Lung (tissue), 12 donors: ENCODE results near the gene CNTNAP2. TPM values are rescaled to one million over a fixed set of nuclear protein-coding genes. Genes with fewer than 3 reads are reported as not detected.

Source experiments
- ATAC-seq: fragments of 200-7000 bp; cut with Tn5 transposase; one replicate; pipeline ENCODE4 v1.9.1; 2020; ENCODE audit warnings: moderate number of reproducible peaks; ENCODE audit not compliant: insufficient read depth, low FRiP score
- DNase-seq, 3 donors: peaks; one replicate each; pipeline ENCODE4 v3.0.0-alpha.2; 2013 to 2017
- H3K27ac ChIP-seq, 2 donors: one replicate each; pipeline ENCODE4 v1.5.1; 2013; ENCODE audit warnings: mild to moderate bottlenecking in 2 of 2, moderate library complexity in 2 of 2, control low read depth in 1 of 2, inconsistent platforms in 1 of 2, low read depth in 1 of 2, low read length in 1 of 2
- H3K27me3 ChIP-seq, 3 donors: one replicate each; pipeline ENCODE4 v1.5.1; 2013; ENCODE audit warnings: low read length in 2 of 3; ENCODE audit not compliant: control insufficient read depth in 3 of 3, insufficient read depth in 3 of 3
- H3K36me3 ChIP-seq, 4 donors: one replicate each; pipeline ENCODE4 v1.5.1; 2013; ENCODE audit warnings: low read length in 4 of 4, mild to moderate bottlenecking in 1 of 4, moderate library complexity in 1 of 4; ENCODE audit not compliant: control insufficient read depth in 4 of 4, insufficient read depth in 4 of 4
- H3K4me1 ChIP-seq, 5 donors: one replicate each; pipeline ENCODE4 v1.5.1; 2013; ENCODE audit warnings: low read length in 5 of 5, mild to moderate bottlenecking in 2 of 5, moderate library complexity in 1 of 5; ENCODE audit not compliant: control insufficient read depth in 5 of 5, insufficient read depth in 5 of 5
- H3K4me3 ChIP-seq: one replicate; pipeline ENCODE4 v1.5.1; 2013; ENCODE audit warnings: mild to moderate bottlenecking, control low read depth, moderate library complexity
- H3K9ac ChIP-seq, 2 donors: one replicate each; pipeline ENCODE4 v1.5.1; 2013; ENCODE audit warnings: low read length in 2 of 2, control low read depth in 1 of 2; ENCODE audit not compliant: insufficient read depth in 1 of 2
- H3K9me3 ChIP-seq, 4 donors: one replicate each; pipeline ENCODE4 v1.5.1; 2013; ENCODE audit warnings: low read length in 3 of 4, mild to moderate bottlenecking in 1 of 4, moderate library complexity in 1 of 4; ENCODE audit not compliant: control insufficient read depth in 4 of 4, insufficient read depth in 3 of 4
- WGBS, 2 donors: extraction: QIAGEN DNeasy Blood & Tissue Kit; methylation state at CpG; one replicate each; pipeline ENCODE4 v1.1.7; 2013; 5-methylcytosine and 5-hydroxymethylcytosine counted together
- polyA plus RNA-seq, 2 donors: library from polyadenylated mRNA; stranded (reverse); fragments of 200-250 nt; gene quantifications; one replicate each; pipeline ENCODE4 v1.2.1, GENCODE V29; 2013
- total RNA-seq, 2 donors: library from RNA; depleted of rRNA in 1 of 2; stranded (reverse); fragments of >200 nt in 1 of 2; gene quantifications; one replicate each; pipeline ENCODE4 v1.2.1, GENCODE V29; 2014 to 2021
- TF ChIP-seq, protein P1 (sequence below): IDR thresholded peaks from 2 replicates; pipeline ENCODE4 v1.5.1; 2012; ENCODE audit warnings: mild to moderate bottlenecking; ENCODE audit errors: control extremely low read depth, extremely low read depth
- donor health status: control.
- donor health status: control.
- donor health status: Bipolar disorder and iron deficiency.
- donor health status: healthy.
- donor health status: DM: yes; HTN: yes; CAD: no.

Gene CNTNAP2
- total and polyA plus RNA-seq, 4 donors = 0.18 to 45.3 (median 0.52) TPM

DNA sequence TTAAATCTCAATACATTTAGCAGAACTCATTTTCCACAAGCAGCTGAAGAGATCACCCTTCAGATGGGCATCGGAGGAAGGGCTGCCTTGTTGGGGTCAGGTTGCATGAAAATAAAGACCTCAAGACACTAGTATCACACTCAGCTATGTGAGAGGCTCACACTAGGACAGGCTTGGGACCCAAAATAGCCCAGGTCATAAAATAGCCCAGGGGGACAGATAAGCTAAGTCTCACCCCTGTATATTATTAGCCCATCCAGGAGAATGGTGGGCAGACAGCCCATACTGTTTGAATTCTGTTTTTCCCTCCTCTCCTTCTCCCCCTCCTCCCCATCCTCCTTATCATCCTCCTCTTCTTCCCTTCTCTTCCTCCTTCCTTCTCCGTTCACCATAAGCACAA lies 2058.9 kb downstream of the CNTNAP2 start:
- Histone ChIP-seq H3K27me3 (no peaks in the 10 kb centered on the region), H3K9me3 (no peaks in the 10 kb centered on the region), H3K36me3 (no peaks in the 10 kb centered on the region), H3K4me3 (no peak overlapping the region), H3K27ac (no peak overlapping the region), H3K4me1 (no peaks in the 10 kb centered on the region), H3K9ac (no peak overlapping the region)
- ATAC-seq = no peak
- no peak for DNase-seq
- TF ChIP-seq, protein P1, sequence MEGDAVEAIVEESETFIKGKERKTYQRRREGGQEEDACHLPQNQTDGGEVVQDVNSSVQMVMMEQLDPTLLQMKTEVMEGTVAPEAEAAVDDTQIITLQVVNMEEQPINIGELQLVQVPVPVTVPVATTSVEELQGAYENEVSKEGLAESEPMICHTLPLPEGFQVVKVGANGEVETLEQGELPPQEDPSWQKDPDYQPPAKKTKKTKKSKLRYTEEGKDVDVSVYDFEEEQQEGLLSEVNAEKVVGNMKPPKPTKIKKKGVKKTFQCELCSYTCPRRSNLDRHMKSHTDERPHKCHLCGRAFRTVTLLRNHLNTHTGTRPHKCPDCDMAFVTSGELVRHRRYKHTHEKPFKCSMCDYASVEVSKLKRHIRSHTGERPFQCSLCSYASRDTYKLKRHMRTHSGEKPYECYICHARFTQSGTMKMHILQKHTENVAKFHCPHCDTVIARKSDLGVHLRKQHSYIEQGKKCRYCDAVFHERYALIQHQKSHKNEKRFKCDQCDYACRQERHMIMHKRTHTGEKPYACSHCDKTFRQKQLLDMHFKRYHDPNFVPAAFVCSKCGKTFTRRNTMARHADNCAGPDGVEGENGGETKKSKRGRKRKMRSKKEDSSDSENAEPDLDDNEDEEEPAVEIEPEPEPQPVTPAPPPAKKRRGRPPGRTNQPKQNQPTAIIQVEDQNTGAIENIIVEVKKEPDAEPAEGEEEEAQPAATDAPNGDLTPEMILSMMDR = no peak
- 91% methylated on average over 2 of the region's 2 CpGs for WGBS, 2 donors

DNA sequence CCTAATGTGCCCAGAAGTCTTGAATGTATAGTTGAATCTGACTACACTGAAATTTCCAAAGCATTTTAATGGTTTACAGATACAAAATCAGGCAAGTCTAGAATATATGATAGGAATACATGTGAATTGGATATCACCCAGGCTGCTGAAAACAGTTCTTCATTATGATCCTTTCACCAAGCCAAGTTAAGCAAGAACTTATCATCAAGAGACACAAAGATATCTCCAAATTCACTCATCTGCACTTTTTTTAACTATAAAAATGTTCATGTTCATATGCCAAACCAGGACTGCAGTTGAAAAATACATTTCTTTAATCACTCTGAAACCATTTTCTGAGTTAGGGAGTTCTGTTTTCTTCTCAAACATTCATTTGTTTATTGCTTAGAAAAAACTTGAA lies 2061.4 kb downstream of the CNTNAP2 start:
- DNase-seq (peak in 1 of 3 donors; percentile 7), ATAC-seq (no peak)
- no peak overlapping the region for H3K9ac ChIP-seq
- TF ChIP-seq, protein P1 = no peak
- no peaks in the 10 kb centered on the region for H3K36me3 ChIP-seq
- H3K4me3 ChIP-seq = no peak overlapping the region
- no peaks in the 10 kb centered on the region for H3K9me3 ChIP-seq
- peaks cover 0 to 5% (median 0%) of the 10 kb centered on the region in 5 donors for H3K4me1 ChIP-seq
- no peak overlapping the region for H3K27ac ChIP-seq
- H3K27me3 ChIP-seq = no peaks in the 10 kb centered on the region

DNA sequence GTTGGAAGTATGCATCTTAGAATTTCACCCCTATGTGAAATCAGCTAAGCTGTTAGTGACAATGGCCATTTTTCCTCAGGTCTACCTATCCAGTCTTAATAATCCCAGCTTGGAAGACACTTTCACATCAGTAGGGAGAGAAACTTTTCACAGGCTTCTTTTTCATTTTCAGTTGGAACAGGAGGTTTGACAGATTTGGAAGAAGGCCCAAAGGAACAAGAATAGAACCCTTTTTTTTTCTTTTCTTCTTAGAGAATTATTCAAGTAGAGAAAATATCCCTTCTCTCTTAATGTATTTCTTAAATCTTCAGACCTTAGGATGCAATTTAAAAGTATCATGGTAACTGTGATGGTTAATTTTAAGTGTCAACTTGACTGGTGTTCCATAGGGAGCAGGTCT lies 2063.5 kb downstream of the CNTNAP2 start:
- peaks cover 0 to 5% (median 0%) of the 10 kb centered on the region in 5 donors for H3K4me1 ChIP-seq
- H3K27me3 ChIP-seq = no peaks in the 10 kb centered on the region
- DNase-seq (no peak), ATAC-seq (no peak)
- no peaks in the 10 kb centered on the region for H3K9me3 ChIP-seq
- TF ChIP-seq, protein P1 = no peak
- H3K27ac ChIP-seq = no peak overlapping the region
- H3K4me3 ChIP-seq = no peak overlapping the region
- H3K36me3 ChIP-seq = no peaks in the 10 kb centered on the region
- H3K9ac ChIP-seq = no peak overlapping the region

DNA sequence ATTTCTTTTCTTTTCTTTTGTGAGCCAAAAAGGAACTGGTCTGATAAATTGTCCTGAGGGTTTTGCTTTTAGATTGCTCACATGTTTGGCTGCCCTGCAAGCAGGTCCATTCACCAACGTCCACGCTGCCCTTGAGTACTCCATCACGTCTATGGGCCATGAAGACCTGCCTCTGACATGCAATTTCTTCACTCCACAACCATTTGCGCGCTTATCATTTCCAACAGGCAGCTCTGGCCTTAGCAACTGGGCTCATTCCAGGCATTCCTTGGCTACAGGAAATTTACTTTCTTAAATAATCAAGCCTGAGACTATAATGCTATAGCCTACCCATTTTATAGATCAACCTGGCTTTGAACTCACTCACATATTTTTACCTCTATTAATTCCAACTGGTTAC lies 2065.7 kb downstream of the CNTNAP2 start:
- peaks cover 0 to 5% (median 0%) of the 10 kb centered on the region in 5 donors for H3K4me1 ChIP-seq
- H3K27ac ChIP-seq = no peak overlapping the region
- H3K27me3 ChIP-seq = no peaks in the 10 kb centered on the region
- no peak overlapping the region for H3K4me3 ChIP-seq
- no peaks in the 10 kb centered on the region for H3K9me3 ChIP-seq
- peak; percentile 24 to 59 (median 36) for DNase-seq
- no peak overlapping the region for H3K9ac ChIP-seq
- TF ChIP-seq, protein P1 = no peak
- ATAC-seq = no peak
- H3K36me3 ChIP-seq = no peaks in the 10 kb centered on the region
- 48 to 75% methylated on average over 5 of the region's 5 CpGs for WGBS, 2 donors
